GM18508 (cell line): ENCODE data around the gene CYFIP1.

ENCODE experiments used
- ATAC-seq: cut with Tn5 transposase; IDR thresholded peaks from one replicate; pipeline ENCODE4 v1.9.1; 2021; ENCODE audit warnings: moderate number of reproducible peaks; ENCODE audit not compliant: insufficient read depth, unreplicated experiment

The CYFIP1 gene

GRCh38 chr15:22877117-22877516 is 103.1 kb downstream of the CYFIP1 start:
- ATAC-seq: no peak

- no peak for ATAC-seq
Measured at GRCh38 chr15:22874966-22875365, 105.2 kb downstream of the CYFIP1 start.

GRCh38 chr15:22874256-22874655 is 105.9 kb downstream of the CYFIP1 start:
- ATAC-seq: no peak

- no peak for ATAC-seq
Measured at GRCh38 chr15:22873841-22874240, 106.3 kb downstream of the CYFIP1 start.

GRCh38 chr15:22872936-22873701 is 107.0 kb downstream of the CYFIP1 start:
- ATAC-seq: no peak

- no peak for ATAC-seq
Measured at GRCh38 chr15:22871481-22872086, 108.6 kb downstream of the CYFIP1 start.

- no peak for ATAC-seq
Measured at GRCh38 chr15:22870865-22871264, 109.3 kb downstream of the CYFIP1 start.

GRCh38 chr15:22869856-22870255 is 110.3 kb downstream of the CYFIP1 start:
- no peak for ATAC-seq

GRCh38 chr15:22868928-22869327 is 111.2 kb downstream of the CYFIP1 start:
- ATAC-seq: no peak

- no peak for ATAC-seq
Measured at GRCh38 chr15:22868495-22868894, 111.7 kb downstream of the CYFIP1 start.

- ATAC-seq: no peak
Measured at GRCh38 chr15:22867886-22868285, 112.3 kb downstream of the CYFIP1 start.

- ATAC-seq: no peak
Measured at GRCh38 chr15:22866079-22866478, 114.1 kb downstream of the CYFIP1 start.

GRCh38 chr15:22863356-22863755 is 116.8 kb downstream of the CYFIP1 start:
- ATAC-seq: no peak

- ATAC-seq: no peak
Measured at GRCh38 chr15:22861161-22861560, 119.0 kb downstream of the CYFIP1 start.

GRCh38 chr15:22856659-22857058 is 123.5 kb downstream of the CYFIP1 start:
- no peak for ATAC-seq

- no peak for ATAC-seq
Measured at GRCh38 chr15:22855791-22856190, 124.4 kb downstream of the CYFIP1 start.

- no peak for ATAC-seq
Measured at GRCh38 chr15:22851513-22851912, 128.7 kb downstream of the CYFIP1 start.

GRCh38 chr15:22850055-22850454 is 130.1 kb downstream of the CYFIP1 start:
- ATAC-seq: no peak

GRCh38 chr15:22846073-22846472 is 134.1 kb downstream of the CYFIP1 start:
- ATAC-seq: no peak

GRCh38 chr15:22845289-22845900 is 134.8 kb downstream of the CYFIP1 start:
- no peak for ATAC-seq

GRCh38 chr15:22844421-22845288 is 135.5 kb downstream of the CYFIP1 start:
- ATAC-seq: no peak
